Keratinocyte (primary cell): ENCODE measurements around the gene GALNT14. TPM values are rescaled to one million over a fixed set of nuclear protein-coding genes. Genes with fewer than 3 reads are reported as not detected.

ENCODE experiments used
- DNase-seq: peaks from one replicate; pipeline ENCODE4 v3.0.0-alpha.2; 2011; ENCODE audit warnings: low read depth, missing footprints, low spot score
- FAIRE-seq: peaks from 2 replicates; lab custom pipeline; 2011; peaks lifted over from hg19 to GRCh38; lab: Jason Lieb, UNC
- H2AFZ ChIP-seq: 2 replicates; pipeline ENCODE4 v1.6.0; 2012; ENCODE audit warnings: low read length, control low read depth, inconsistent platforms; ENCODE audit not compliant: control insufficient read depth
- H3K27ac ChIP-seq: 2 replicates; pipeline ENCODE4 v1.5.1; 2011; ENCODE audit warnings: low read length; ENCODE audit not compliant: control insufficient read depth, insufficient read depth
- H3K27me3 ChIP-seq: 3 replicates; pipeline ENCODE4 v1.6.0; 2011; ENCODE audit warnings: low read length; ENCODE audit not compliant: control insufficient read depth, insufficient read depth; ENCODE audit errors: extremely low read depth
- H3K36me3 ChIP-seq, 2 experiments: 2 replicates in 1 of 2; 3 replicates in 1 of 2; pipeline ENCODE4 v1.5.1; 2011; ENCODE audit warnings: low read length in 2 of 2, mild to moderate bottlenecking in 1 of 2; ENCODE audit not compliant: control insufficient read depth in 2 of 2, insufficient read depth in 2 of 2; ENCODE audit errors: extremely low read depth in 1 of 2
- H3K4me1 ChIP-seq: 3 replicates; pipeline ENCODE4 v1.5.1; 2011; ENCODE audit warnings: low read length; ENCODE audit not compliant: control insufficient read depth, insufficient read depth; ENCODE audit errors: extremely low read depth
- H3K4me2 ChIP-seq: 3 replicates; pipeline ENCODE4 v1.6.0; 2011; ENCODE audit warnings: low read depth, low read length; ENCODE audit not compliant: control insufficient read depth, insufficient read depth; ENCODE audit errors: extremely low read depth
- H3K4me3 ChIP-seq, 3 experiments: fragments of 200-600 bp in 1 of 3; sonication (generic) in 1 of 3; 2 replicates in 2 of 3; 3 replicates in 1 of 3; pipeline ENCODE4 v1.5.1; 2011 to 2016; ENCODE audit warnings: low read length in 3 of 3, mild to moderate bottlenecking in 3 of 3, control low read depth in 2 of 3, inconsistent platforms in 1 of 3, low read depth in 1 of 3, mixed read lengths in 1 of 3, mixed run types in 1 of 3, moderate library complexity in 1 of 3; ENCODE audit not compliant: control insufficient read depth in 2 of 3, insufficient read depth in 2 of 3; ENCODE audit errors: extremely low read depth in 1 of 3
- H3K79me2 ChIP-seq: 2 replicates; pipeline ENCODE4 v1.6.0; 2012; ENCODE audit warnings: low read length; ENCODE audit not compliant: control insufficient read depth, insufficient read depth
- H3K9ac ChIP-seq: 3 replicates; pipeline ENCODE4 v1.6.0; 2011; ENCODE audit warnings: low read length; ENCODE audit not compliant: control insufficient read depth, insufficient read depth; ENCODE audit errors: extremely low read depth
- H3K9me1 ChIP-seq: 3 replicates; pipeline ENCODE4 v1.6.0; 2011; ENCODE audit warnings: low read length; ENCODE audit not compliant: control insufficient read depth, insufficient read depth; ENCODE audit errors: extremely low read depth
- H3K9me3 ChIP-seq: 2 replicates; pipeline ENCODE4 v1.5.1; 2012; ENCODE audit warnings: low read depth, low read length; ENCODE audit not compliant: control insufficient read depth
- H4K20me1 ChIP-seq: 3 replicates; pipeline ENCODE4 v1.6.0; 2011; ENCODE audit warnings: low read length; ENCODE audit not compliant: control insufficient read depth, insufficient read depth; ENCODE audit errors: extremely low read depth
- EZH2 ChIP-seq: IDR thresholded peaks from one replicate; pipeline ENCODE4 v1.6.1; 2012; ENCODE audit warnings: inconsistent platforms, mild to moderate bottlenecking, low read length, moderate library complexity
- dilution Hi-C: fragments of 300-500 bp; cut with MboI; formaldehyde crosslinking; loops from one replicate; pipeline ENCODE4 v1.7.0; 2020; ENCODE audit warnings: low sequenced_read_pairs; ENCODE audit not compliant: extremely low pct_ligation_motif_present
- polyA plus RNA-seq, 5 experiments: library from polyadenylated mRNA; depleted of rRNA in 3 of 5; stranded (reverse) in 3 of 5; stranded (forward) in 1 of 5; unstranded in 1 of 5; fragments of >200 nt; gene quantifications; 1 replicate in 1 of 5; 2 replicates in 3 of 5; 3 replicates in 1 of 5; pipeline versions ENCODE4 v1.2.1 to v1.2.3, GENCODE V29; 2011 to 2012; ENCODE audit warnings: missing spikeins in 2 of 5, low read depth in 1 of 5, low replicate concordance in 1 of 5
- TF ChIP-seq, protein P1 (sequence below), 3 experiments: IDR thresholded peaks in 1 of 3; conservative IDR thresholded peaks in 1 of 3; optimal IDR thresholded peaks in 1 of 3; 2 replicates in 2 of 3; 3 replicates in 1 of 3; pipeline versions ENCODE3 to v1.5.1; 2011; ENCODE audit warnings: low read length in 3 of 3, mild to moderate bottlenecking in 3 of 3, moderate library complexity in 2 of 3, control low read depth in 1 of 3, inconsistent platforms in 1 of 3; ENCODE audit not compliant: insufficient read depth in 2 of 3; ENCODE audit errors: extremely low read depth in 1 of 3

The GALNT14 gene
- polyA plus RNA-seq, 1 donor (not counting 4 experiments of a cell fraction or from before 2014, with no cell fraction given), result 27.4 TPM

GRCh38 chr2:31014516-31014915 is 123.7 kb downstream of the GALNT14 start:
- H3K4me3 ChIP-seq, result no peak overlapping the region
- DNase-seq (no peak), FAIRE-seq (no peak)
- no peaks in the 10 kb centered on the region for H3K36me3 ChIP-seq
- H3K9me1 ChIP-seq, result no peaks in the 10 kb centered on the region
- H3K4me1 ChIP-seq, result peaks cover 19% of the 10 kb centered on the region
- no peaks in the 10 kb centered on the region for H3K27me3 ChIP-seq
- H2AFZ ChIP-seq, result no peak overlapping the region
- dilution Hi-C loops, result no loop called here
- TF ChIP-seq, protein P1, sequence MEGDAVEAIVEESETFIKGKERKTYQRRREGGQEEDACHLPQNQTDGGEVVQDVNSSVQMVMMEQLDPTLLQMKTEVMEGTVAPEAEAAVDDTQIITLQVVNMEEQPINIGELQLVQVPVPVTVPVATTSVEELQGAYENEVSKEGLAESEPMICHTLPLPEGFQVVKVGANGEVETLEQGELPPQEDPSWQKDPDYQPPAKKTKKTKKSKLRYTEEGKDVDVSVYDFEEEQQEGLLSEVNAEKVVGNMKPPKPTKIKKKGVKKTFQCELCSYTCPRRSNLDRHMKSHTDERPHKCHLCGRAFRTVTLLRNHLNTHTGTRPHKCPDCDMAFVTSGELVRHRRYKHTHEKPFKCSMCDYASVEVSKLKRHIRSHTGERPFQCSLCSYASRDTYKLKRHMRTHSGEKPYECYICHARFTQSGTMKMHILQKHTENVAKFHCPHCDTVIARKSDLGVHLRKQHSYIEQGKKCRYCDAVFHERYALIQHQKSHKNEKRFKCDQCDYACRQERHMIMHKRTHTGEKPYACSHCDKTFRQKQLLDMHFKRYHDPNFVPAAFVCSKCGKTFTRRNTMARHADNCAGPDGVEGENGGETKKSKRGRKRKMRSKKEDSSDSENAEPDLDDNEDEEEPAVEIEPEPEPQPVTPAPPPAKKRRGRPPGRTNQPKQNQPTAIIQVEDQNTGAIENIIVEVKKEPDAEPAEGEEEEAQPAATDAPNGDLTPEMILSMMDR (optimal IDR thresholded peaks at IDR 0.05 in 1 of 3, IDR thresholded peaks at IDR 0.05 in 1 of 3, conservative IDR thresholded peaks at IDR 0.05 in 1 of 3; ENCODE audit: extremely low read depth in 1 of 3, insufficient read depth in 2 of 3, low read length in 3 of 3), result no peak
- no peak for TF ChIP-seq EZH2
- no peaks in the 10 kb centered on the region for H3K9me3 ChIP-seq
- no peak overlapping the region for H3K9ac ChIP-seq
- H4K20me1 ChIP-seq, result peaks cover 6% of the 10 kb centered on the region
- H3K4me2 ChIP-seq, result no peak overlapping the region
- H3K27ac ChIP-seq, result no peak overlapping the region
- H3K79me2 ChIP-seq, result peaks cover 2% of the 10 kb centered on the region

DNA sequence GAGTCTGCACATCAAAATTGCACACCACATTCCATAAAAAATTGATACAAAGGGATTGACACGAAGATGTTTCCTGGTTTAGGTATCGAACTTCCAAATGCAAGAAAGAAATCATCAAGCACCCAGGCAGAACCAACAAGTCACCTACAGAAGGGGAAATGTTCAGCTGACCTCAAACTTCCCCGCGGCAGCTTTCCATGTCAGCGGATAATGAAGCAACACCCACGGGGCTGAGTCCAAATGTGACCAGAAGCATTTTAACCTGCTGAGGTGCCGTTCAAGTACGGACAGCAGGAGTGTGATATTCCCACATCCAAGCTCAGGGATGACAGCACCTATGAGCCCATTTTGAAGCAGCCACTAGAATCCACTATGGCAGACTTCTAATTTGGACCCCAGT is 124.9 kb downstream of the GALNT14 start:
- Histone ChIP-seq H3K36me3 (no peaks in the 10 kb centered on the region), H3K9me3 (no peaks in the 10 kb centered on the region), H3K9ac (no peak overlapping the region), H3K4me3 (no peak overlapping the region), H3K9me1 (no peaks in the 10 kb centered on the region), H3K27ac (no peak overlapping the region), H3K4me1 (peaks cover 19% of the 10 kb centered on the region), H3K79me2 (peaks cover 2% of the 10 kb centered on the region), H4K20me1 (peaks cover 6% of the 10 kb centered on the region), H3K27me3 (no peaks in the 10 kb centered on the region), H3K4me2 (no peak overlapping the region), H2AFZ (no peak overlapping the region)
- FAIRE-seq (no peak), DNase-seq (no peak)
- TF ChIP-seq EZH2, result no peak
- TF ChIP-seq, protein P1 (optimal IDR thresholded peaks at IDR 0.05 in 1 of 3, IDR thresholded peaks at IDR 0.05 in 1 of 3, conservative IDR thresholded peaks at IDR 0.05 in 1 of 3; ENCODE audit: extremely low read depth in 1 of 3, insufficient read depth in 2 of 3, low read length in 3 of 3), result no peak
- dilution Hi-C loops, result no loop called here
